T-cell (primary cell): Measurements from ENCODE around the gene RPL15. TPM values are rescaled to one million over a fixed set of nuclear protein-coding genes. Genes with fewer than 3 reads are reported as not detected.

Experiments used
- ATAC-seq, 4 experiments: fragments of 200-7000 bp in 3 of 4; fragments of 150-1000 bp in 1 of 4; cut with Tn5 transposase; replicated peaks in 1 of 4; 1 replicate in 3 of 4; 2 replicates in 1 of 4; pipeline ENCODE4 v1.10.0; 2021; ENCODE audit warnings: moderate library complexity in 3 of 4, mild to moderate bottlenecking in 2 of 4, moderate number of reproducible peaks in 1 of 4
- CTCF ChIA-PET, 2 donors: fragments of 300-600 bp; sonication (Branson Sonifier 250); formaldehyde crosslinking; loops; one replicate each; lab custom pipeline; 2022; ENCODE audit warnings: antibody characterized with exemption in 2 of 2; lab: Charles Lee
- POLR2A ChIA-PET, 2 donors: fragments of 300-600 bp; sonication (Branson Sonifier 250); formaldehyde crosslinking; loops; one replicate each; lab custom pipeline; 2022; ENCODE audit warnings: antibody characterized with exemption in 2 of 2; lab: Charles Lee
- DNase-seq, 35 experiments: peaks; one replicate each; pipeline versions ENCODE4 v3.0.0 to v3.0.0-alpha.2; 2013 to 2023
- H3K27ac ChIP-seq: one replicate; pipeline ENCODE4 v1.5.1; 2013; ENCODE audit warnings: low read length
- H3K27me3 ChIP-seq, 2 experiments: replicated peaks in 1 of 2; 1 replicate in 1 of 2; 2 replicates in 1 of 2; pipeline versions ENCODE4 v1.6.1 to v1.7.0; 2013; ENCODE audit warnings: low read length in 1 of 2, mixed read lengths in 1 of 2; ENCODE audit not compliant: control insufficient read depth in 2 of 2, insufficient read depth in 2 of 2; ENCODE audit errors: extremely low read depth in 1 of 2
- H3K36me3 ChIP-seq, 2 donors: 1 replicate in 1 of 2; 2 replicates in 1 of 2; pipeline versions ENCODE4 v1.6.1 to v1.7.0; 2013; ENCODE audit warnings: low read length in 1 of 2; ENCODE audit not compliant: control insufficient read depth in 2 of 2, insufficient read depth in 1 of 2; ENCODE audit errors: extremely low read depth in 1 of 2
- H3K4me1 ChIP-seq, 2 experiments: 1 replicate in 1 of 2; 2 replicates in 1 of 2; pipeline versions ENCODE4 v1.6.1 to v1.7.0; 2013; ENCODE audit warnings: low read length in 2 of 2, mixed read lengths in 1 of 2; ENCODE audit not compliant: insufficient read depth in 2 of 2, control insufficient read depth in 1 of 2; ENCODE audit errors: extremely low read depth in 1 of 2
- H3K4me3 ChIP-seq, 2 donors: 1 replicate in 1 of 2; 2 replicates in 1 of 2; pipeline versions ENCODE4 v1.5.1 to v1.7.0; 2013; ENCODE audit warnings: mild to moderate bottlenecking in 2 of 2, low read length in 1 of 2, moderate library complexity in 1 of 2; ENCODE audit not compliant: control insufficient read depth in 1 of 2; ENCODE audit errors: extremely low read depth in 1 of 2
- H3K9me3 ChIP-seq: 2 replicates; pipeline ENCODE4 v1.7.0; 2013
- H3K27ac Mint-ChIP-seq, 2 donors: one replicate each; pipeline ENCODE4 v1.8.0; 2020 to 2021; ENCODE audit warnings: mild to moderate bottlenecking in 2 of 2, mixed read lengths in 2 of 2
- H3K27me3 Mint-ChIP-seq, 2 donors: one replicate each; pipeline ENCODE4 v1.8.0; 2021 to 2022; ENCODE audit warnings: mixed read lengths in 2 of 2
- H3K36me3 Mint-ChIP-seq: one replicate; pipeline ENCODE4 v1.8.0; 2021; ENCODE audit warnings: mixed read lengths
- H3K4me1 Mint-ChIP-seq, 3 donors: one replicate each; pipeline ENCODE4 v1.8.0; 2020 to 2022; ENCODE audit warnings: mixed read lengths in 3 of 3, mild to moderate bottlenecking in 1 of 3
- H3K4me3 Mint-ChIP-seq, 3 donors: one replicate each; pipeline ENCODE4 v1.8.0; 2020 to 2022; ENCODE audit warnings: mild to moderate bottlenecking in 3 of 3, mixed read lengths in 3 of 3, moderate library complexity in 3 of 3
- H3K9me3 Mint-ChIP-seq, 3 donors: one replicate each; pipeline ENCODE4 v1.8.0; 2020 to 2022; ENCODE audit warnings: mixed read lengths in 3 of 3
- WGBS: methylation state at CpG from one replicate; pipeline ENCODE4 v1.1.5; 2013; ENCODE audit warnings: missing lambda C conversion rate; ENCODE audit not compliant: insufficient coverage; 5-methylcytosine and 5-hydroxymethylcytosine counted together
- total RNA-seq, 35 experiments: library from RNA in 6 of 35; stranded (reverse) in 6 of 35; fragments of 120-200 nt in 1 of 35; gene quantifications; one replicate each; pipeline versions ENCODE4 v1.2.1 to v1.2.4 and lab custom pipeline; 2013 to 2026

Gene RPL15
- total RNA-seq, 5 donors from 2014 or later (not counting 1 experiment from before 2014, with no cell fraction given): 1,997 to 2,171 (median 2,116) TPM

DNA sequence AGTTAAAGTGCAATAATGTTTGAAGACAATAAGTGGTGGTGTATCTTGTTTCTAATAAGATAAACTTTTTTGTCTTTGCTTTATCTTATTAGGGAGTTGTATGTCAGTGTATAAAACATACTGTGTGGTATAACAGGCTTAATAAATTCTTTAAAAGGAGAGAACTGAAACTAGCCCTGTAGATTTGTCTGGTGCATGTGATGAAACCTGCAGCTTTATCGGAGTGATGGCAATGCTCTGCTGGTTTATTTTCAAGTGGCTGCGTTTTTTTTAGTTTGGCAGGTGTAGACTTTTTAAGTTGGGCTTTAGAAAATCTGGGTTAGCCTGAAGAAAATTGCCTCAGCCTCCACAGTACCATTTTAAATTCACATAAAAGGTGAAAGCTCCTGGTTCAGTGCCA is 2.7 kb downstream of the RPL15 start:
- H3K9me3 ChIP-seq: no peaks in the 10 kb centered on the region
- peaks cover 42 to 56% (median 45%) of the 10 kb centered on the region in 3 donors for H3K4me1 Mint-ChIP-seq
- DNase-seq (no peak), ATAC-seq (no peak)
- peaks cover 22 to 27% of the 10 kb centered on the region in 2 experiments for H3K4me1 ChIP-seq
- H3K4me3 Mint-ChIP-seq: peak overlapping the region; percentile 6 to 100 (median 98)
- H3K4me3 ChIP-seq: no peak overlapping the region
- H3K9me3 Mint-ChIP-seq: no peaks in the 10 kb centered on the region
- no peak overlapping the region for H3K27ac Mint-ChIP-seq
- peaks cover 28% of the 10 kb centered on the region for H3K36me3 Mint-ChIP-seq
- WGBS: no CpG with 5 or more reads among the region's 2 CpGs
- no peaks in the 10 kb centered on the region for H3K27me3 Mint-ChIP-seq
- POLR2A ChIA-PET: interaction anchor here in 1 of 2 donors (2.1 kb wide), 1 partner anchor 24 kb away, joined by 10 read pairs; no protein-coding TSS in a partner anchor
- no peak overlapping the region for H3K27ac ChIP-seq
- no peaks in the 10 kb centered on the region for H3K27me3 ChIP-seq
- H3K36me3 ChIP-seq: peaks cover 0 to 35% of the 10 kb centered on the region in 2 donors
- CTCF ChIA-PET: interaction anchor here in 1 of 2 donors (0.9 kb wide), 1 partner anchor 24 kb away, joined by 3 read pairs; no protein-coding TSS in a partner anchor

DNA sequence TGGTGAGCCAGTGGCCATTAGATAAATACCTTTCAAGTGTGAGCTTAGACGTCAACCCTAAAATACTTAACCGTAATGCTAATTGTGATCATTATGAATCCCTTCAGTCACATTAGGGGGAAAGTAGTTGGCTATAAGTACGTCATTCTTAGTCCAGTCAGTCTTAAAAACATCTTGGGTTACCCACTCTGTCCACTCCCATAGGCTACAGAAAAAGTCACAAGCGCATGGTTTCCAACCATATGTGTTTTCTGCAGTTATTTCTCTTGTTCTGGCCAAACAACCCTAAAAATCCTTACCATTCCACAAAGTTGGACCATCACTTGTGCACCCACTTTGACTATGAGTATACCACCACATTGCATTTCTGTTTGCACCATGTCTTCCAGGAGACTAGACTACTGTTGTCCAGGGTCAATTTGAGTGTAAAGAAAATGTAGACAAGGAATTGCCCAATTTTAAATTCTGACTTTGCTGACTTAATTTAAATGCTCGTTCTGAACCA is 3.3 kb downstream of the RPL15 start:
- H3K36me3 Mint-ChIP-seq: peaks cover 32% of the 10 kb centered on the region
- H3K27me3 Mint-ChIP-seq: no peaks in the 10 kb centered on the region
- DNase-seq: peak in 1 of 35 experiments; percentile 9
- no CpG with 5 or more reads among the region's 5 CpGs for WGBS
- H3K27ac Mint-ChIP-seq: peak overlapping the region; percentile 36 to 53
- no peak overlapping the region for H3K4me3 ChIP-seq
- H3K4me3 Mint-ChIP-seq: peak overlapping the region in 2 of 3 donors; percentile 6 to 100
- peak overlapping the region; percentile 11 for H3K27ac ChIP-seq
- no peaks in the 10 kb centered on the region for H3K9me3 Mint-ChIP-seq
- no peak for ATAC-seq
- no peaks in the 10 kb centered on the region for H3K9me3 ChIP-seq
- ChIA-PET CTCF (no interaction called here), POLR2A (interaction anchor here in 1 of 2 donors (2.1 kb wide), 1 partner anchor 24 kb away, joined by 10 read pairs; no protein-coding TSS in a partner anchor)
- peaks cover 22 to 27% of the 10 kb centered on the region in 2 experiments for H3K4me1 ChIP-seq
- no peaks in the 10 kb centered on the region for H3K27me3 ChIP-seq
- peaks cover 0 to 35% of the 10 kb centered on the region in 2 donors for H3K36me3 ChIP-seq
- peaks cover 38 to 51% (median 44%) of the 10 kb centered on the region in 3 donors for H3K4me1 Mint-ChIP-seq

DNA sequence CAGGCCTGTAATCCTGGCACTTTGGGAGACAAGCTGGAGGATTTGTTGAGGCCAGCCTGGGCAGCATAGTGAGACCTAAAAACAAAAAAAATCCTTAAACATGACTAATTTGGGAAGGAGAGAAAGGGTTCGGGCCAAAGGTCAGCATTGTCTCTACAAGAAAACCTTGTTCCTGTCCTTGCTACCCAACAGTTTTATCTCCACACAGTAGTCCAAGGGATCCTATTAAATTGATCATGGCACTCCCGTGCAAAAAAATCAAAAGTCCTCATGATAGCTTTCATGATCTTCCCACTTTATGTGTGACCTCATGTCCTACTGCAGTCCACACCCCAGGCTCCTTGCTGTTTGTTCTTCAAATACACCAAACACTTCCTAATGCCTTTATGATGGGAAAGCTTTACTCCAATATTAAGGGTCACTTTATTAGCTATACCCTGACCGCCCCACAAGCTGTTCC is 4.2 kb downstream of the RPL15 start:
- Mint-ChIP-seq H3K27me3 (no peaks in the 10 kb centered on the region), H3K4me1 (peaks cover 30 to 42% (median 35%) of the 10 kb centered on the region in 3 donors), H3K9me3 (no peaks in the 10 kb centered on the region), H3K36me3 (peaks cover 32% of the 10 kb centered on the region), H3K4me3 (no peak overlapping the region), H3K27ac (peak overlapping the region in 1 of 2 donors; percentile 46)
- H3K27me3 ChIP-seq: no peaks in the 10 kb centered on the region
- peaks cover 19 to 22% of the 10 kb centered on the region in 2 experiments for H3K4me1 ChIP-seq
- H3K36me3 ChIP-seq: peaks cover 0 to 35% of the 10 kb centered on the region in 2 donors
- no peak for DNase-seq
- WGBS: 83% methylated on average over 1 of the region's 3 CpGs
- no peaks in the 10 kb centered on the region for H3K9me3 ChIP-seq
- ChIA-PET CTCF (interaction anchor here (0.5 to 0.7 kb wide), 3 partner anchors 30 to 265 kb away, joined by 4 to 5 read pairs (median 5); no protein-coding TSS in a partner anchor), POLR2A (interaction anchor here (0.6 to 2.1 kb wide), 3 partner anchors 23 to 111 kb away, joined by 3 to 10 read pairs (median 4); no protein-coding TSS in a partner anchor)
- H3K4me3 ChIP-seq: no peak overlapping the region
- no peak for ATAC-seq
- H3K27ac ChIP-seq: no peak overlapping the region

DNA sequence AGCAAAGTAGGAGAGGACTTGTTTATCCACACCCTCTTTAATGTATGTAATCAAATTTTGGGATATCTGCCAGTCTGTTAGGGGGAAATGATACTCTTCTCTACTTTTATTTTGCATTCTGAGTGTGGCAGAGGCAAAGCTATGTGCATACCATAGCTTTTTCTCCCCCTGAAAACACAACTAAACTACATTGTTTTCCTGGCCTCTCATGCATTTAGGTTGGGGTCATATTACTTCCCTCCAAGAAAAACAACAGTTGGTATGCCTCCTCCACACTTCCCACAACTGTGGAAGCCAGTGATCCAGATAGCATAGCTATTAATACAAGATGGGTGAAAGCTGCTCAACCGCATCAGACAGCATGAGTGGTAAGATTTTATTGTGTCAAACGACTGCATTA is 6.9 kb downstream of the RPL15 start:
- ChIA-PET POLR2A (interaction anchor here in 1 of 2 donors (0.6 kb wide), 1 partner anchor 26 kb away, joined by 3 read pairs; no protein-coding TSS in a partner anchor), CTCF (interaction anchor here in 1 of 2 donors (0.6 kb wide), 1 partner anchor 16 kb away, joined by 3 read pairs; no protein-coding TSS in a partner anchor)
- no peak overlapping the region for H3K27ac Mint-ChIP-seq
- DNase-seq: no peak
- no peak overlapping the region for H3K4me3 Mint-ChIP-seq
- H3K4me1 Mint-ChIP-seq: peaks cover 16 to 21% (median 18%) of the 10 kb centered on the region in 3 donors
- peaks cover 3 to 9% of the 10 kb centered on the region in 2 experiments for H3K4me1 ChIP-seq
- H3K9me3 Mint-ChIP-seq: no peaks in the 10 kb centered on the region
- no peak overlapping the region for H3K27ac ChIP-seq
- peaks cover 0 to 26% of the 10 kb centered on the region in 2 donors for H3K36me3 ChIP-seq
- ATAC-seq: no peak
- no peak overlapping the region for H3K4me3 ChIP-seq
- no CpG with 5 or more reads among the region's 2 CpGs for WGBS
- no peaks in the 10 kb centered on the region for H3K27me3 Mint-ChIP-seq
- peaks cover 22% of the 10 kb centered on the region for H3K36me3 Mint-ChIP-seq
- no peaks in the 10 kb centered on the region for H3K27me3 ChIP-seq
- H3K9me3 ChIP-seq: no peaks in the 10 kb centered on the region

DNA sequence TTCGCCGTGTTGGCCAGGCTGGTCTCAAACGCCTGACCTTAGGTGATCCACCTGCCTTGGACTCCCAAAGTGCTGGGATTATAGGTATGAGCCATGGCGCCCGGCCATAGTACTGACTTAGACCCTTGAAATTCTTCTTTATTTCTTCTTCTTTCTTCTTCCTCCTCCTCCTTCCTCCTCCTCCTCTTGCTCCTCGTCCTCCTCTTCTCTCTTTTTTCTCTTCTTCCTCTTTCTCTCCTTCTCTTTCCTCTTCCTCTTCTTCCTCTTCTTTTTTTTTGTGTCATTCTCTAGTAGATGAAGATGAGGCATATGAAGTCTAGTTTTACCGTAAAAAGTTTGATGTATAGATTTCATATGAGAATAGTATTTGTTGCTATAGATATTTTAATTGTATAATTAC is 9.3 kb downstream of the RPL15 start:
- H3K36me3 Mint-ChIP-seq: peaks cover 8% of the 10 kb centered on the region

DNA sequence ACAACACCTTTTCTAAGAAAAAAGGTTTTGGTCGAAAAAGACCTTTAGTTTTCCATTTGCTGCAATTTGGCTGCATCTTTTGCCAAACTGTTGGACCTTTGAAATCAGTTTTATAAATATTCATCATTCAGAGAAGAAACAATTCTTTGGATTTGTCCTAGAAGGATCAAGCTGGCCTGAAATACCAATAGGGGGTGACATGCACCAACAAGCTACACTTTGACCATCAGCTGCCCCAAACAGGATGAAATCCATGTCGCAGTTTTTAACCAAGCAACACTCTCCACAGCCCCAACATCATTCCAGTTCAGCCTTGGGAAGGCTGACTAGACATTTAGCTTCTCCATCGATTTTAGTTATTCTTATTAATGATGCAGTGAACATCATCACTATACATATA is 9.8 kb downstream of the RPL15 start:
- Histone ChIP-seq H3K4me3 (no peak overlapping the region), H3K36me3 (peaks cover 0 to 4% of the 10 kb centered on the region in 2 donors), H3K27ac (no peak overlapping the region), H3K4me1 (no peaks in the 10 kb centered on the region), H3K27me3 (no peaks in the 10 kb centered on the region), H3K9me3 (no peaks in the 10 kb centered on the region)
- DNase-seq (no peak), ATAC-seq (no peak)
- no CpG with 5 or more reads among the region's 3 CpGs for WGBS
- Mint-ChIP-seq H3K27me3 (no peaks in the 10 kb centered on the region), H3K27ac (no peak overlapping the region), H3K9me3 (no peaks in the 10 kb centered on the region), H3K4me1 (peaks cover 0 to 2% (median 0%) of the 10 kb centered on the region in 3 donors), H3K4me3 (no peak overlapping the region), H3K36me3 (peaks cover 8% of the 10 kb centered on the region)
- ChIA-PET CTCF (no interaction called here), POLR2A (interaction anchor here in 1 of 2 donors (1.7 kb wide), 1 partner anchor 10 kb away, joined by 5 read pairs; the partner anchor contains the start of genes NKIRAS1 and RPL15)

More for the DNA sequence above, 9.3 kb downstream of the RPL15 start:
- WGBS: 95% methylated on average over 3 of the region's 7 CpGs
- H3K27me3 Mint-ChIP-seq: no peaks in the 10 kb centered on the region
- H3K4me3 Mint-ChIP-seq: no peak overlapping the region
- ChIA-PET POLR2A (interaction anchor here in 1 of 2 donors (1.7 kb wide), 1 partner anchor 9 kb away, joined by 5 read pairs; the partner anchor contains the start of genes NKIRAS1 and RPL15), CTCF (interaction anchor here in 1 of 2 donors (1.2 kb wide), 1 partner anchor 10 kb away, joined by 3 read pairs; no protein-coding TSS in a partner anchor)
- H3K4me1 ChIP-seq: no peaks in the 10 kb centered on the region
- ATAC-seq (no peak), DNase-seq (no peak)
- H3K4me1 Mint-ChIP-seq: peaks cover 0 to under 1% (median 0%) of the 10 kb centered on the region in 3 donors
- no peak overlapping the region for H3K27ac Mint-ChIP-seq
- no peaks in the 10 kb centered on the region for H3K9me3 ChIP-seq
- H3K4me3 ChIP-seq: no peak overlapping the region
- peaks cover 0 to 5% of the 10 kb centered on the region in 2 donors for H3K36me3 ChIP-seq
- no peaks in the 10 kb centered on the region for H3K27me3 ChIP-seq
- no peak overlapping the region for H3K27ac ChIP-seq
- H3K9me3 Mint-ChIP-seq: no peaks in the 10 kb centered on the region
